DMS79 treated with DMSO at 0.1 percent for 48 hours (cell line): Measurements from ENCODE around the gene GSTT4.
A peak's percentile ranks its signal among the peaks of the same experiment; 100 is the strongest.
"Not testable (repeated sequence)": the region's sequence is repeated elsewhere in the genome, so short reads cannot be mapped to it uniquely, and the experiment has no call there.

Experiments
- DNase-seq: peaks from one replicate; lab custom pipeline; 2025; lab: John Stamatoyannopoulos, UW

GSTT4 gene

DNA sequence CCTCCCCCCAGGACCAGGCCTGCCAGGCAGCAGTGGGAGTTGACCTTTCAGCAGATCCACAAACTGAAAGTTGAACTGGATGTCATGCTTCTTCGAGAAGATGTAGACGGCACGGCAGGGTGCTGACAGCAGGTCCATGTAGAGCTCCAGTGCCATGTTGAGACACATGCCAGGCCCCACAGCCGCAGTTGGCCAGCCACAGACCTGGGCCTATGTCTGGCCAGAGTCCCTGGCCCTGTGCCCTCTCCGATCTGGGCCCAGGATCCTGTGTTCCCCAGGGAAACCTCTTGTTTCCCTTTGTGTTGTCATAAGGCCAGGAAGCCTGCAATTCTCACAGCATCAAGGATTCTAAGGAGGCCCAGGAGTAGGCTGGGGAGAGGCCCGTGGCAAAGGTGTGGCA, at the start of gene GSTT4:
TSS of gene GSTT4 (minus strand) at position 253 of the 400 bp plus-strand sequence. CDS start at position 156, 97 bp downstream.
- DNase-seq, result no peak

DNA sequence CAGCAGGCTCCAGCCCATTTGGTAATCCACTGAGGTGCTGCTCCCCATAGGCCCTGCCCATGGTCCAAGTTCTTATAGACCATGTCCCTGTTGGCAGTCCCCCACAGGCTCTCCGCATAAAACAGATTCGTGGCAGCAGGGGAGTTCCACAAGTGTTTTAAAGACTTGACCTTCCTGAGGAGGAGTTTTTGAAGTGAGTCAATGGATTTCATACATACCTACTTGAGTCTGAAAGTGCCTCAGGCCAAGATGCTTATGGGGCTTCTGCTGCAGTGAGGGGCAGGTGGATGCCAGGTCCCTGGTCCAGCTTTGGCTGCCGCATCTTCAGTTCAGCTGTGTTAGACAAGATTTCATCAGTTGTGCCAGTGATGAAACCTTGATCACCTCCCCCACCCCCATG, 49.1 kb upstream of the GSTT4 start:
- peak; percentile 61 for DNase-seq

DNA sequence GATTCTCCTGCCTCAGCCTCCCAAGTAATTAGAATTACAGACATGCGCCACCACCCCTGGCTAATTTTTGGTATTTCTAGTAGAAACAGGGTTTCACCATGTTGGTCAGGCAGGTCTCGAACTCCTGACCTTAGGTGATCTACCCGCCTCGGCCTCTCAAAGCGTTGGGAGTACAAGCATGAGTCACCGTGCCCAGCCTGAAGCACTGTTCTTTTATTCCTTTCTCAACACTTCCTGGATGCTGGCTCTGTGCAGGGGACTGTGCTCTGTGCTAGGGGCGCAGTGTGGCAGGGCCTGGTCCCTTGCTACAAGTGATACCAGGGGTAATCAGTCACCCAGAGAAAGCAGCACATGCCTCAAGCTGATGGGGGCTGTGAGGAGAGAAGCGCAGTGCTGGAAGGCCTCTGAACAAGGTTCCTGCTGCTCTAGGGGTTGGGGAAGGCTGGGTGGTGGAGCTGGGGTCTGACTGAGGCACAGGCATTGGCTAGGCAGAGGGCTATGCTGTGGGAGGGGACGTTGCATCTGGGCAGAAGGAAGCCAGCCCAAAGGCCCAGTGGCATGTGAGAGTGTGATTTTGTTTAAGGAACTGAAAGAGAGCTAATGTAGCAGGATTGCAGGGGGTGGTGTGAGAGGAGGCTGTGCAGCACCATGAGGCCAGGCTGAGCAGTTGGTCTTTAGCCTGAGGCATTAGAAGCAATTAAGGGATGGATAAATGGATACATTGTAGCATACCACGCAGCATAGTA, 48.4 kb upstream of the GSTT4 start:
- no peak for DNase-seq

DNA sequence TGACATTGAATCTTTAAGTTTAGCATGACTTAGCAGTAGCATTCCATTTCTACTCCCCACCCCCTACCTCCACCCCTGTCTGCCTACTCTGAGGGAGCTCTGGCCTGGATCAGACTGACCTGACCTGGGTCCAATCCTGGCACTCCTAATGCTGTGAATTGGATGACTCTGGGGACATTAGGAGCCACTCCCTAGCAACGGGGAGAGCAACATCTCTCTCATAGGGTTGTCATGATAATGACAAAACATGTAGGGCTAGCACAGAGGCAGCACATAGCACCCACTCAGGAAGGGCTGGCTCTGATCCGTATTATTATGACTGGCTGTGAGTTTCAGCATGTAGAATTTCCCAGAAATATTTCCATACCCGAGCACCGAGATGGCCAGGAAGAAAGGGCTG, 46.3 kb upstream of the GSTT4 start:
- DNase-seq, result no peak

DNA sequence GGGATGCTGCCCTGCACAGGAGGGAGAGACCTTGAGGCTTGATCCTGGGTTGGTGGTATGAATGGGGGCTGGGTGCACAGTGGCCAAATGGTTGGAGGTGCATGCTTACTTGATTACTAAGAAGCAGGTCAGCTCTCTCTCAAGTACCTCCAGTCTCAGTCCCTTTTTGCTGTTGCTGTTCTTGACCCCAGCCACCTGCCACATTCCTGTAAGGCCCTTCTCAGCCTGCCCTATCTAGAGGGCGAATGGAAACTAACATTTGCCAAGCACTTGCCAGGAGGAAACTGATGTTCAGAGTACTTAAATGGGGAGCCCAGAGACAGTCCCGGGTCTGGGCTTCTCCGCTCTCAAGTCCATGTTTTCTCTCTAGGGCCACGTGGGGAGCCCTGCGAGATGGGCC, 45.8 kb upstream of the GSTT4 start:
- no peak for DNase-seq

DNA sequence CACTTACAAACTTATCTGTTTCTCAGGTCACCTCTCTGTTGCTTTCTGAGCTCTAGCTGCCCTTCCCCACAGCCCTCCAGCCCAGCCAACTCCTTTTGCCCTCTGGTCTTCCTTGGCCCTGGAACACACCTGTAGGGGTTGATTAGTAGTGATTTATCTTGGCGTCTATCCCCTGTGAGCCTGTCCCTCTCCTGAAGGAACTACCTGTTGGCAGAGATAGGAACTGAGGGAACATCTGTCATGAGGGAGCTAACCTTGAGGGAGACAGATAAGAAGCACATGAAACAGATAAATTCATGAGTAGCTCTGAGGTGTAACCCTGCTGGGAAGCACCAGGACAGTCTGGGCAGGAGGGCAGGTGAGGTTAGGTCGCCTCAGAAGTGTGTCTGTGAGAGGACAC, 44.7 kb upstream of the GSTT4 start:
- no peak for DNase-seq

DNA sequence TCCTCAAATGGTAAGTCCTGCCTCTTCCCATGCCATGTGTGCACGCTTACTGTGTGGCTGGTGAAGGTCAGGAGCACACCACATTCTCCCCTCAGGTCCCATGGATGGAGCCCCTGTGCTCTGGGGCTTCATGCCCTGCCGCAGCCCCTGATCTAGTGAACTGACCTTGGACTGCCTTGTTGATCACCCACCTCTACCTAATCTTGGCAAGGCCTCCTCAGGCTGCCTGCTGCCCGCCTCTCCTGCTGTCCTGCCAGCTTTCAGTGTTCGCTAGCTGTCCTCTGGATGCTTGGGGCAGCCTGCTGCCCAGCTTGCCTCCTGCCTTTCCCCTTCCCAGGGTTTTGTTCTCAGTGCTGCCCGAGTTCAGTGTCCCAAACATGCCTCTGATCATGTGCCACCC, 44.0 kb upstream of the GSTT4 start:
- no peak for DNase-seq

DNA sequence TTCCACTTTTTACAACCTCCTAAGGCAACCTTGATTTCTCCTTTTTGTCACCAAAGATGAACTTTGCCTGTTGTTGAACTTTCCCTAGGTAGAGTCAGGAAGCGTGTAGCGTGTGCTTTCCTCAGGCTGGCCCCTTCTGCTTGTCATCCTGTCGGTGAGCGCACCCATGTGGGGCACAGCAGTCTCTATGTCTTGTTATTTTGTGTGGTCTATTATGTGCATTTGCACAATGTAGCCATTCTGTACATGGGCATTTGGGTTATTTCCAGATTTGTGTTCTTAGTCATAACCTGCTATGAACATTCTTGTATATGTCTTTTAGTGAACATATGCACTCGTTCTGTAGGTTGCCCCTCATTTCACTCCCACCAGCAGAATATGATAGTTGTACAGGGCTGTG, 40.8 kb upstream of the GSTT4 start:
- DNase-seq, result no peak

DNA sequence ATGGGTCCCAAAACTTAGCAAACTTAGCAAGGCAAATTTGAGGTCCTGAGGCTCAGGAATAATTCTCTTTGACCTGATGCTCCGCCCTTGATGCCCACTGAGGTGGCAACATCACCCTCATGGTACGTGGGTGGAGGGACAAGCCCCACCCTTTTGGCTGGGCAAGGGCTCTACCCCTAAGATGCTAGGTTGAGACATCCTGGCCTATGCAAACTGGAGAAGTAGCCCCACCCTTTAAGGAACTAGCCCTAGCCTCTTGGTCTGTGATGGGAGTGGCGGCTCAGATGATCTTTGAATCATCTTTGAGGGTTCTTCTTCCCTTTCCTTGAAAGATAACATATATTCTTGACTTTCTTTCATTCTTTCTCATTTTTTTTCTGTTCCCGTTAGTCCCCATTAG, 38.7 kb upstream of the GSTT4 start:
- no peak for DNase-seq

DNA sequence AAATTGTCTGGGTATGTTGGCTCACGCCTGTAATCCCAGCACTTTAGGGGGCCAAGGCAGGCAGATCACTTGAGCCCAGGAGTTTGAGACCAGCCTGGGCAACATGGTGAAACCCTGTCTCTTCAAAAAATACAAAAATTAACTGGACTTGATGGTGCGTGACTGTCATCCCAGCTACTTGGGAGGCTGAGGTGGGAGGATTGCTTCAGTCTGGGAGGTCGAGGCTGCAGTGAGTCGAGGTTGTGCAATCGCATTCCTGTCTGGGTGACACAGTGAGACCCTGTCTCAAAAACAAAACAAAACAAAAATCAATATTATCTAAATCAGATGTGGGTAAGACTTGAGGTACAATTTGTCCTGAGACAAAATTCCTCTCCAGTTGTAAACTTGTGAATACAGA, 38.2 kb upstream of the GSTT4 start:
- DNase-seq, result not testable (repeated sequence)

DNA sequence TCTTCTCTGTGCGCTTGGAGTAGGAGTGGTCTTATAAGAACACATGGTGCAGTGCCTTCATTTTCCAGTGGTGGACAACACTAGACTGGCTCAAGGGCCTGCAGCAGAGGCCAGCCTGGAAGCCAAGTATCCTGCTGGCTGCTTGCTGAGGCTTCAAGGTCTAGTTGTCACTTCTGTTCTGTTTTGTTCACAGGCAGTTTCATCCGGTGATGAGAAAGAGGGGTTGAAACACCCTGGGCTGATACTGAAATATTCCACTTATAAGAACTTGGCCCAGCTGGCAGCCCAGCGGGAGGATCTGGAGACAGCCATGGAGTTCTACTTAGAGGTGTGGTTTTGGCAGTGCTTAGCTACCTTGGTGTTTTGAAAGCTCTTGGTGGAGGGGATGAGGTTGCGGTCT, 35.7 kb upstream of the GSTT4 start:
- no peak for DNase-seq

DNA sequence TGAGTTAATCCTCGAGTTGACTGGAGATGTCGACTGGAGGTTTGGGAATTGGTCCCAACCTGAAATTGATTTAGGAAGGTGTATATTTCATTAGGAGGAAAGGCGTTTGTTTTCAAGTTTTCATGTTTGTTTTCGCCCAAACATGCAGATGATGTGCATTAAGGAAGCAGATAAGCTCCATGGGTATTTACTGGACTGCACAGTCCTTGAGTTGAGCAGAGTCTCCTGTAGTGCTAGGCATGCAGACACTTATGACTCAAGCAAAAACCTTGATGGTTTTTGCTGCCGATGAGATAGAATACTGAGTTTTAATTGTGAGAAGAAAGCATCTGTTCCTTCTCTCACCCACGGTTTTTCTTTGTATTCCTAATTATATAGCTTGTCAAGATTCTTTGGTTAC, 33.8 kb upstream of the GSTT4 start:
- no peak for DNase-seq

DNA sequence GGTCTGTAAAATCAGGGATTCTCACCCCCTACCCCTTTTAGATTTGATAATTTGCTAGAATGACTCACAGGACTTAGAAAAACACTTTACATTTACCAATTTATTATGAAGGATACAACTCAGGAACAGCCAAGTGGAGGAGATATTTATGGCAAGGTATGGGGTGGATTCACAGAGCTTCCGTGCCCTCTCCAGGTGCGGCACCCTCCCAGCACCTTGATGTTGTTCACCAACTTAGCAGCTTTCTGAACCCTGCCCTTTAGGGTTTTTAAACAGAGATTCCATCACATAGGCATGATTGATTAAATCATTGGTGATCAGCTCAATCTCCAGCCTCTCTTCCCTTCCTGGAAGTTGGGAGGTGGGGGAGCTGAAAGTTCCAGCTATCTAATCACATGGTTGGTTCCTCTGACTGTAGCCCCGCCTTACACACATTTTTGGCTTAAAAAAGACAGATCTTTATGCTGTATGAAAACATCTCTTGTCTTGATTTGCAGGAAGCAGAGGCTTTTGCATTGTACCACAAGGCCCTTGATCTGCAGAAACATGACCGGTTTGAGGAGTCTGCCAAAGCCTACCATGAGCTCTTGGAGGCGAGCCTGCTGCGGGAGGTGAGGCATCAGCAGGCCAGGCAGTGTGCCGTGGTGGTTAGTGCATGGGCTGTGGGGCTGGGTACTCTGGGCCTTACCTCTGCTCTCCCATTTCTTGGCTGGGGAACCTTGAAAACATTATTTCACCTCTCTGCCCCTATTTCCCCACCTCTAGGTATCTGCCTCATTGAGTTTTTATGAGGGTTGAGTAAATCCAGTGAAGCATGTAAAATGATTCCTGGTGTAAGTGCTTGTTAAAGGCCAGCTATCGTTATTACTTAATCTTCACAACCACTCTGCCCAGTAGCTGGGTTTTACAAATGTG, 32.9 kb upstream of the GSTT4 start:
- DNase-seq, result no peak

DNA sequence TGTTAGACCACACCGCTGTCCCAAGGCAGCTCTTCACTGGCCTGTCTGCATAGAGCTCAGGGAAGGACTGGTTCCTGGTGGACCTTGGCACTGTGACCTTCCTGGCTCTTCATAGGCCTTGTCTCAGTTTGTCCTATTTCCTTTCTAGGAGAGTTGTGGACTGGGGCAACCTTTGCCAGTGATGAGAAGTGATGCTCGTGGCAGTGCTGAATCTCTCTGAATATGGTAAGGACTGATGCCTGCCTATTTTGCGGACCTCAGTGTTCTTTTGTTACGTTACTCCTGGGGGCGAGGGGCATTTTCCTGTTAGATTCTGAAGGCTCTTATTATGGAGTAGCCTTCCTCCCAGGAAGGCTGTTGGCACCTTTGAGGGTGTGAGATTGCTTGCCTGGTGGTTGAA, 30.0 kb upstream of the GSTT4 start:
- DNase-seq, result no peak

DNA sequence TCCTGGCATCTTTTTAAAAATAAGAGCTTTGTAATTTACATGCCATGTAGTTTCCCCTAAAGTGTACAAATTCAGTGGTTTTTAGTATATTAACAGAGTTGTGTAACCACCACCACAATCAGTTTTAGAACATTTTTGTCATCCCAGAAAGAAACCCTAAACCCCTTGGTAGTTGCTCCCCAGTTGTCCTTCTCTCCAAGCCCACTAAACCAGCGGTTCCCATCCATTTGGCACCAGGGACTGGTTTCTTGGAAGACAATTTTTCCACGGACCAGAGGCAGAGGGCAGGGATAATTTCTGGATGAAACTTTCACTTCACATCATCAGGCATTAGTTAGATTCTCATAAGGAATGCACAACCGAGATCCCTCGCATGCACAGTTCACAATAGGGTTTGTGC, 28.5 kb upstream of the GSTT4 start:
- no peak for DNase-seq

DNA sequence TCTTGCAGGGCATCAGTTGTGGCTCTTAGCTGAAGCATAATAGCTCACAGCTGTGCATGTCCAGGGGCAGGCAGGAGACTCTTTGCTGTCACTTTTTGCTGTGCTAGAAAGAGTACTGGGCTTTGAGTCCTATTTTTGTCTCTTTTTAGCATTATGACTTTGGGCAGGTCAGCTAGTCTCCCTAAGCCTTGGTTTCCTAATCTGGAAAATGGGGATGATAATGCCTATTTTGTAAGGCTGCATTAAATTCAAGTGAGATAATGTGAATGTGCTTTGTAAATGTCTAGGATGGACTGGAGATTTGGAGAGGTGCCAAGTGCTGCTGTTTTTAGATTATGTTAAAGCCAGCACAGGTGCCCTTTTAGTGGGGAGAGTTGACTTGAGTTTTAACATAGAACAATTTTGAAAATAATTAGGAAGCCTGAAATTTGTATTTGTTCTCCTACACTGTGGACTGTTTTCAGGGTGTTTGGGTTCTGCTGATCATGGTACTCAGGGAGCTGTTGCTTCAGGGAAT, 25.0 kb upstream of the GSTT4 start:
- DNase-seq, result no peak

DNA sequence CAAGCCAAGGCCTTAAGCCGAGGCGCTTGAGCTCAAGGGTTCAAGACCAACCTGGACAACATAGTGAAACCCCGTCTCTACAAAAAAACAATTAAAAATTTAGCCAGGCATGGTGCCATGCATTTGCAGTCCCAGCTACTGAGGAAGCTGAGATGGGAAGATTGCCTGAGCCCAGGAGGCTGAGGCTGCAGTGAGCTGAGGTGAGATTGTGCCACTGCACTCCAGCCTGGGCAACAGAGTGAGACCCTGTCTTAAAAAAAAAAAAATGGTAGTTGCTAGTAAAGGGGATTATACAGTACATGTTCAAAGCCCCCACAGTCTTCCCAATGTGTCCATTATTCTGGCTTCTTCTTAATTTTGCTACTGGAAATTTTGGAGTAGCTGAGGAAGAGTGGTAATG, 24.1 kb upstream of the GSTT4 start:
- DNase-seq, result no peak

DNA sequence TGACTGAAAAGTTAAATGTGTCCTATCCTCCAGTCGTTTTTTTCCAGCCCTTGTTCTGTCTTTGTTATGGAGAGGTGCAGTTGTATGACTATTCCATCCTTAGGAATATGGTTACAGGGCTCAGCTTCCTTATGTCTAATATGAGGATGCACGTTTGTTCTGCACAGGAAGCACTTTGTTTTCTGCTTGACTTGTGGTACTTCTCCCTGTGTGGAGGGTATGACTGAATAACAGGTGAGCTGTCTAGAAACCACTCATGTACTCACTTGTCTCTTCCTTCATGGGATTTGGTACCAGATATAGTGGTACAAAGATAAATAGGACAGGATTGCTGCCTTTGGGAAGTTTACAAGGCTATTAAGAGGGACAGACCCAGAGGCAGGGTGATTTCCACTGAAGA, 23.3 kb upstream of the GSTT4 start:
- peak; percentile 1 for DNase-seq

DNA sequence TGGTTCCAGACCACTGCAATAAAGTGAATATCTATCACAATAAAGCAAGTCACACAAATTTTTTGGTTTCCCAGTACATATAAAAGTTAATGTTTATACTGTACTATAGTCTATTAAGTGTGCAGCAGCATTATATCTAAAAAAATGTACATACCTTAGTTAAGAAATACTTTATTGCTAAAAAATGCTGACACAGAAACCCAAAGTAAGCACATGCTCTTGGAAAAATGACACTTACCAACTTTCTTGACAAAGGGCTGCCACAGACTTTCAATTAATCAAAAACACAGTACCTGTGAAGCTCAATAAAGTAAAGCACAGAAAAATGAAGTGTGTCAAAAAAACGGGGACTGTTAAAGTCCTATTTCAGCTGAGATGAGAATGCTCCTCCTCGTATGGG, 22.7 kb upstream of the GSTT4 start:
- no peak for DNase-seq

DNA sequence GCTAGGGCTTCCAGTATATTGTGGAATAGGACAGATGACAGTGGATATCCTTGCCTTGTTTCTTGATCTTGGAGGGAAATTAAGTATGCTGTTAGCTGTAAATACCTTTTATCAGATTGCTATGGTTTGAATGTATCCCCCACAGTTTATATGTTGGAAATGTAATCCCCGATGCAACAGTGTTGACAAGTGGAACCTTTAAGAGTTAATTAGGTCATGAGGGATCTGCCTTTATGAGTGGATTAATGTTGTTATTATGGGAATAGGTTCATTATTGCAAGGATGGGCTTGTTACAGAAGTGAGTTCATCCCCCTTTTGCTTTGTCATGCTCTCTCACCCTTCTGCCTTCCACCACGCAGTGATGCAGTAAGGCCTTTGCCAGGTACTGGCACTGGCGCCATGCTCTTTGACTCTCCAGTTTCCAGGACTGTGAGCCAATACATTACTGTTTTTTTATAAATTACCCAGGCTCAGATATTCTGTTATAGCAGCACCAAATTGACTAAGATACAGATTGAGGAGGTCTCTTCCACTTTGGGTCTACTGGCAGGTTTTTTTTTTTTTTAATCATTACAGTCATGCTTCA, 22.2 kb upstream of the GSTT4 start:
- no peak for DNase-seq

DNA sequence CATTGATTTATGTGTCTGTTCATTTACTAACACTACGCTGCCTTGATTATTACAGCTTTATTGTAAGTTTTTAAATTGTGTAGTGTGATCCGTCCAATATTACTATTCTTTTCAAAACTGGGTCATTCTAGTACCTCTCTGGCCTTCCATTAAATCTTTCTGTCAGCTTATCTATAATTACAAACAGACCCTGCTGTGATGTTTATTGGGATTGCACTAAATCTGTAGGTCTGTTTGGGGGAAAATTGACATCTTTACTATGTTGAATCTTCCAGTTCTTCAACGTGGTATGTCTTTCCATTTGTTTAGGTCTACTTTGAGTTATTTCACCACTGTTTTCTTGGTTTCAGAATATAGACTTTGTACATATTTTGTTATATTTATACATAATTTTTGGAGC, 21.5 kb upstream of the GSTT4 start:
- DNase-seq, result no peak

DNA sequence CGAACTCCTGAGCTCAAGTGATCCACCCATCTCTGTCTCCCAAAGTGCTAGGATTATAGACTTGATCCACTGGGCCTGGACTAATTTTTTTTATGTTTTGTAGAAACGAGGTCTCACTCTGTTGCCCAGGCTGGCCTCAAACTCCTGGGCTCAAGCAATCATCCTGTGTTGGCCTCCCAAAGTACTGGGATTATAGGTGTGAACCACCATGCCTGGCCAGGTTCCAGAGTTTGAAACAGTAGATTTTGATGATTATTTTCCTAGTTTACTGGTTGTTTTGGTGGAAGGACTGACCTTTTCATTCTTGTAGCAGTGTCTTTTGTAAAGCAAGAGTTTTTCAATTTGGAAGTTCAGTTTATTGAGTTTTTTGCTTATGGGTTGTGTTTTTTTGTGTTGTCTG, 20.8 kb upstream of the GSTT4 start:
- DNase-seq, result no peak

DNA sequence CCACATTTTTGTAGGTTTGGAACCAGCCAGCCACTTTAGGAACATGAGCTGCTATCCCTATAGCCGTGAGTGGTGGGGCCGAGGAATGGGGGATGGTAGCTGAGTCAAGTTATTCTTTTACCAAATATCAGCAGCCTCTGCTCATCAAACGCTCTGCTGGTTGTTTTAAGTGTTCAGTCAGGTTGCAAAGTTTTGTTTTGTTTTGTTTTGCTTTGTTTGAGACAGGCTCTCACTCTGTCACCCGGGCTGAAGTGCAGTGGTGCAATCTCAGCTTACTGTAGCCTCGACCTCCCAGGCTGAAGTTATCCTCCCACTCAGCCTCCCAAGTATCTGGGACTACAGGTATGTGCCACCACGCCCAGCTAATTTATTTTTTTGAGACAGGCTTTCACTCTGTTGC, 20.2 kb upstream of the GSTT4 start:
- no peak for DNase-seq
